ENCODE data around the gene SERP2.

SERP2 gene

DNA sequence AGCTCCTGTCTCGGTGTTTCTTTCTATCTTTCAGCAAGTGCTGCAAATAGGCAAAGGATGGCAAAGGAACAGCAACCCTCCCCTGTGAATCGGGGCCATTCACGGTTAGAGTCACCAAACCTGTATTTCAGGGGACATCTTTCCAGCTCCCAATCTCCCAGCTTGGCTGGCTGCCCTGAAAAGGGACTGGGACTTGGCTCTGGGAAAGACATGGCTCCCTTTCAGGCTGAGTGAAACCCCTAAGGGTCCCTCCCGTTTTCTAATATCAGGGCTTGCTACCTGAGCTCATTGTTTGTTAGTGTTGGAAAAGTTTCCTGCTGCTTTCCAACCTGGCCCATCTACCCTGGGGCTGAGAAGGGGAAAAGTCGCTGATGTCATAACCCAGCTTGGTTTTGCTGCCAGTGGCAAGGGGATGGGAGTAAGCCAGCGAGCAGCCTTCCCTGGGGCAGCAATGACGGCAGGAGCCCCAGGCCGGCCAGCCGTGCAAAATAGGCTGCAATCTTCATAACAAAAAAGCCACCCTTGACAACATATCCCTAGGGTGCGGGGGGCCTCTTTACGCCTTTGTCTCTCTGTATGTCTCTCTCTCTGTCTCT is 29.9 kb downstream of the SERP2 start (continued):
- TF ChIP-seq SCRT1 (tag by site-specific recombination; IDR thresholded peaks at IDR 0.05; ENCODE audit: borderline replicate concordance), result no peak
- no peak for TF ChIP-seq ZNF791 (tag by site-specific recombination; IDR thresholded peaks at IDR 0.05)
- no peak for TF ChIP-seq ZBTB7A (tag by site-specific recombination; IDR thresholded peaks at IDR 0.05; ENCODE audit: low read depth)
- TF ChIP-seq ZNF473 (tag by site-specific recombination; IDR thresholded peaks at IDR 0.05), result no peak
- peak; percentile 19; the same call in 1 of the 2 replicates for TF ChIP-seq FEZF1 (tag by site-specific recombination; IDR thresholded peaks at IDR 0.05)
- TF ChIP-seq ZNF549 (tag by site-specific recombination; IDR thresholded peaks at IDR 0.05), result no peak
- TF ChIP-seq, protein P1, sequence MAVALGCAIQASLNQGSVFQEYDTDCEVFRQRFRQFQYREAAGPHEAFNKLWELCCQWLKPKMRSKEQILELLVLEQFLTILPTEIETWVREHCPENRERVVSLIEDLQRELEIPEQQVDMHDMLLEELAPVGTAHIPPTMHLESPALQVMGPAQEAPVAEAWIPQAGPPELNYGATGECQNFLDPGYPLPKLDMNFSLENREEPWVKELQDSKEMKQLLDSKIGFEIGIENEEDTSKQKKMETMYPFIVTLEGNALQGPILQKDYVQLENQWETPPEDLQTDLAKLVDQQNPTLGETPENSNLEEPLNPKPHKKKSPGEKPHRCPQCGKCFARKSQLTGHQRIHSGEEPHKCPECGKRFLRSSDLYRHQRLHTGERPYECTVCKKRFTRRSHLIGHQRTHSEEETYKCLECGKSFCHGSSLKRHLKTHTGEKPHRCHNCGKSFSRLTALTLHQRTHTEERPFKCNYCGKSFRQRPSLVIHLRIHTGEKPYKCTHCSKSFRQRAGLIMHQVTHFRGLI (tag by site-specific recombination; IDR thresholded peaks at IDR 0.05), result no peak
- TF ChIP-seq YY1 (tag by site-specific recombination; IDR thresholded peaks at IDR 0.05), result no peak
- TF ChIP-seq ZNF391 (tag by site-specific recombination; IDR thresholded peaks at IDR 0.05; ENCODE audit: borderline replicate concordance, low read depth), result no peak

DNA sequence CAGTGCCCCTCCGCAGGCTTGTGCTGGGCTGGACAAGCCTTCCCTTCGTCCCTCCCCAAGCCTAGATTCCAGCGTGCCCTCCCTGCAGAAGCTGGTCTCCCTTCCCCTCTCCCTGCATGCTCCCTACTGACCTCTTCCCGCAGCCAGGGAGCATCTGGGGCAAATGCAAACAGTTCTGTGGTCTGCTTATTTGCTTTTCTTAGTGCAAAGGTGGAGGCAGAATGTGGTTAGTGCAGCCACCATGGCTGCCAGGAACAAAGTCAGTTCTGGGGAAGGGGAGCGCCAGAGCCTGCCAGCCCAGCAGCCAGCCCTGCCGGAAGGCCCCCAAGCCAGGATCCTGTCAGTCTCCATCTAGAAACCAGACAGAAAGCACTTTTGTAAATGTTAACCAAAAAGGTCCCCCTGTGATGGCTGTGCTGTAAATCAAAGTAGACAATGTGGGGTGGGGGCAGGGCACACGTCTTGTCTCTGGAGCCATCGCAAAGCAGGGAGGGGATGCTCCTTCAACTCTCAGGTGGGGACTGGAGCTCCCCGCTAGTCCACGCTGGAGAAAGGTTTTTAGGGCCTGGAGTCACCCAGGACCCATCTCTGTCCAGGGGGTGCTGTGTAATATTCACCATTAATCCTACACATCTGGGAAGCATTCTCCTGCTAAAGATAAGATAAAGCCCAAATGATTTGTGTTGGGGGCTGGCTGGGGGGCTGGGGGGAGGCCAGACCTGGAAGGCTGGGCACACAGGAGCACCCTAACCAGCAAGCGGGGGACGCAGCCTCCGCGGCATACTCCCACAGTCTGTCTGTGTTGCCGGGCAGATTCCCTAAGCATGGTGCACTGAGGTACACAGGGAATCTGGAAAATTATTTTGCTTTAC is 30.9 kb downstream of the SERP2 start:
- no peaks in the 10 kb centered on the region for H3K9me3 ChIP-seq (ENCODE audit: control insufficient read depth, insufficient read depth, low read depth, low read length)
- CTCF ChIA-PET, result interaction anchor here (0.7 kb wide), 1 partner anchor 13 kb away, joined by 3 read pairs; no protein-coding TSS in a partner anchor
- no peaks in the 10 kb centered on the region for H3K36me3 ChIP-seq (ENCODE audit: control insufficient read depth in 2 of 2, insufficient read depth in 1 of 2, low read length in 2 of 2)
- no peak overlapping the region for H3K4me3 ChIP-seq (ENCODE audit: low read depth, low read length)
- no peak overlapping the region for H3K27ac ChIP-seq (ENCODE audit: extremely low read depth, low read depth, low read length)
- H3K4me1 ChIP-seq (ENCODE audit: control insufficient read depth, insufficient read depth, low read length), result peaks cover 10% of the 10 kb centered on the region
- POLR2A ChIA-PET, result interaction anchor here (2.0 kb wide), 1 partner anchor 32 kb away, joined by 11 read pairs; no protein-coding TSS in a partner anchor
- TF ChIP-seq ZNF747 (tag by site-specific recombination; IDR thresholded peaks at IDR 0.05) (no peak), TCF7L2 (IDR thresholded peaks at IDR 0.05; ENCODE audit: borderline replicate concordance, low read depth, low read length) (no peak), ZNF24 (tag by site-specific recombination; IDR thresholded peaks at IDR 0.05) (no peak), REPIN1 (tag by site-specific recombination; IDR thresholded peaks at IDR 0.05; ENCODE audit: low read depth) (no peak), ZNF391 (tag by site-specific recombination; IDR thresholded peaks at IDR 0.05; ENCODE audit: borderline replicate concordance, low read depth) (no peak), ZNF610 (tag by site-specific recombination; IDR thresholded peaks at IDR 0.05; ENCODE audit: borderline replicate concordance) (no peak), ZBTB17 (tag by site-specific recombination; IDR thresholded peaks at IDR 0.05) (no peak), ZNF248 (tag by site-specific recombination; IDR thresholded peaks at IDR 0.05) (no peak), ZNF155 (tag by site-specific recombination; IDR thresholded peaks at IDR 0.05) (no peak), ZNF114 (tag by site-specific recombination; IDR thresholded peaks at IDR 0.05) (no peak), ZNF37A (tag by site-specific recombination; IDR thresholded peaks at IDR 0.05) (no peak), ZNF677 (tag by site-specific recombination; IDR thresholded peaks at IDR 0.05) (no peak)
- TF ChIP-seq, protein P2, sequence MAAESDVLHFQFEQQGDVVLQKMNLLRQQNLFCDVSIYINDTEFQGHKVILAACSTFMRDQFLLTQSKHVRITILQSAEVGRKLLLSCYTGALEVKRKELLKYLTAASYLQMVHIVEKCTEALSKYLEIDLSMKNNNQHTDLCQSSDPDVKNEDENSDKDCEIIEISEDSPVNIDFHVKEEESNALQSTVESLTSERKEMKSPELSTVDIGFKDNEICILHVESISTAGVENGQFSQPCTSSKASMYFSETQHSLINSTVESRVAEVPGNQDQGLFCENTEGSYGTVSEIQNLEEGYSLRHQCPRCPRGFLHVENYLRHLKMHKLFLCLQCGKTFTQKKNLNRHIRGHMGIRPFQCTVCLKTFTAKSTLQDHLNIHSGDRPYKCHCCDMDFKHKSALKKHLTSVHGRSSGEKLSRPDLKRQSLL (tag by site-specific recombination; IDR thresholded peaks at IDR 0.05), result no peak
- TF ChIP-seq, protein P3, sequence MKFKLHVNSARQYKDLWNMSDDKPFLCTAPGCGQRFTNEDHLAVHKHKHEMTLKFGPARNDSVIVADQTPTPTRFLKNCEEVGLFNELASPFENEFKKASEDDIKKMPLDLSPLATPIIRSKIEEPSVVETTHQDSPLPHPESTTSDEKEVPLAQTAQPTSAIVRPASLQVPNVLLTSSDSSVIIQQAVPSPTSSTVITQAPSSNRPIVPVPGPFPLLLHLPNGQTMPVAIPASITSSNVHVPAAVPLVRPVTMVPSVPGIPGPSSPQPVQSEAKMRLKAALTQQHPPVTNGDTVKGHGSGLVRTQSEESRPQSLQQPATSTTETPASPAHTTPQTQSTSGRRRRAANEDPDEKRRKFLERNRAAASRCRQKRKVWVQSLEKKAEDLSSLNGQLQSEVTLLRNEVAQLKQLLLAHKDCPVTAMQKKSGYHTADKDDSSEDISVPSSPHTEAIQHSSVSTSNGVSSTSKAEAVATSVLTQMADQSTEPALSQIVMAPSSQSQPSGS (tag by site-specific recombination; IDR thresholded peaks at IDR 0.05; ENCODE audit: low read depth), result no peak
- TF ChIP-seq, protein P4, sequence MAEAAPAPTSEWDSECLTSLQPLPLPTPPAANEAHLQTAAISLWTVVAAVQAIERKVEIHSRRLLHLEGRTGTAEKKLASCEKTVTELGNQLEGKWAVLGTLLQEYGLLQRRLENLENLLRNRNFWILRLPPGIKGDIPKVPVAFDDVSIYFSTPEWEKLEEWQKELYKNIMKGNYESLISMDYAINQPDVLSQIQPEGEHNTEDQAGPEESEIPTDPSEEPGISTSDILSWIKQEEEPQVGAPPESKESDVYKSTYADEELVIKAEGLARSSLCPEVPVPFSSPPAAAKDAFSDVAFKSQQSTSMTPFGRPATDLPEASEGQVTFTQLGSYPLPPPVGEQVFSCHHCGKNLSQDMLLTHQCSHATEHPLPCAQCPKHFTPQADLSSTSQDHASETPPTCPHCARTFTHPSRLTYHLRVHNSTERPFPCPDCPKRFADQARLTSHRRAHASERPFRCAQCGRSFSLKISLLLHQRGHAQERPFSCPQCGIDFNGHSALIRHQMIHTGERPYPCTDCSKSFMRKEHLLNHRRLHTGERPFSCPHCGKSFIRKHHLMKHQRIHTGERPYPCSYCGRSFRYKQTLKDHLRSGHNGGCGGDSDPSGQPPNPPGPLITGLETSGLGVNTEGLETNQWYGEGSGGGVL (tag by site-specific recombination; IDR thresholded peaks at IDR 0.05), result no peak
- TF ChIP-seq, protein P5, sequence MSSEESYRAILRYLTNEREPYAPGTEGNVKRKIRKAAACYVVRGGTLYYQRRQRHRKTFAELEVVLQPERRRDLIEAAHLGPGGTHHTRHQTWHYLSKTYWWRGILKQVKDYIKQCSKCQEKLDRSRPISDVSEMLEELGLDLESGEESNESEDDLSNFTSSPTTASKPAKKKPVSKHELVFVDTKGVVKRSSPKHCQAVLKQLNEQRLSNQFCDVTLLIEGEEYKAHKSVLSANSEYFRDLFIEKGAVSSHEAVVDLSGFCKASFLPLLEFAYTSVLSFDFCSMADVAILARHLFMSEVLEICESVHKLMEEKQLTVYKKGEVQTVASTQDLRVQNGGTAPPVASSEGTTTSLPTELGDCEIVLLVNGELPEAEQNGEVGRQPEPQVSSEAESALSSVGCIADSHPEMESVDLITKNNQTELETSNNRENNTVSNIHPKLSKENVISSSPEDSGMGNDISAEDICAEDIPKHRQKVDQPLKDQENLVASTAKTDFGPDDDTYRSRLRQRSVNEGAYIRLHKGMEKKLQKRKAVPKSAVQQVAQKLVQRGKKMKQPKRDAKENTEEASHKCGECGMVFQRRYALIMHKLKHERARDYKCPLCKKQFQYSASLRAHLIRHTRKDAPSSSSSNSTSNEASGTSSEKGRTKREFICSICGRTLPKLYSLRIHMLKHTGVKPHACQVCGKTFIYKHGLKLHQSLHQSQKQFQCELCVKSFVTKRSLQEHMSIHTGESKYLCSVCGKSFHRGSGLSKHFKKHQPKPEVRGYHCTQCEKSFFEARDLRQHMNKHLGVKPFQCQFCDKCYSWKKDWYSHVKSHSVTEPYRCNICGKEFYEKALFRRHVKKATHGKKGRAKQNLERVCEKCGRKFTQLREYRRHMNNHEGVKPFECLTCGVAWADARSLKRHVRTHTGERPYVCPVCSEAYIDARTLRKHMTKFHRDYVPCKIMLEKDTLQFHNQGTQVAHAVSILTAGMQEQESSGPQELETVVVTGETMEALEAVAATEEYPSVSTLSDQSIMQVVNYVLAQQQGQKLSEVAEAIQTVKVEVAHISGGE (tag by site-specific recombination; conservative IDR thresholded peaks at IDR 0.05; ENCODE audit: low read depth), result no peak
- TF ChIP-seq, protein P6, sequence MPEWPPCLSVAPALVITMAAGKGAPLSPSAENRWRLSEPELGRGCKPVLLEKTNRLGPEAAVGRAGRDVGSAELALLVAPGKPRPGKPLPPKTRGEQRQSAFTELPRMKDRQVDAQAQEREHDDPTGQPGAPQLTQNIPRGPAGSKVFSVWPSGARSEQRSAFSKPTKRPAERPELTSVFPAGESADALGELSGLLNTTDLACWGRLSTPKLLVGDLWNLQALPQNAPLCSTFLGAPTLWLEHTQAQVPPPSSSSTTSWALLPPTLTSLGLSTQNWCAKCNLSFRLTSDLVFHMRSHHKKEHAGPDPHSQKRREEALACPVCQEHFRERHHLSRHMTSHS (tag by site-specific recombination; IDR thresholded peaks at IDR 0.05), result no peak

Measured in HEK293 (cell line).